Right lobe of liver (tissue), 4 donors: ENCODE measurements around the gene LRTM1.

Experiments
- CTCF ChIP-seq, 4 donors: fragments of 200-600 bp in 3 of 4; fragments of 450-650 bp in 1 of 4; IDR thresholded peaks; one replicate each; pipeline versions ENCODE4 v1.5.1 to v1.8.0; 2016 to 2022; ENCODE audit warnings: antibody characterized with exemption in 4 of 4, mild to moderate bottlenecking in 2 of 4
- POLR2A ChIP-seq: fragments of 450-650 bp; IDR thresholded peaks from one replicate; pipeline ENCODE4 v1.6.1; 2017; ENCODE audit warnings: antibody characterized with exemption, mild to moderate bottlenecking
- donor health status: DM: no; HTN: no; CAD: no.
- donor health status: DM: no; HTN: no; CAD: no.
- donor health status: DM: no; HTN: yes; CAD: no.

GRCh38 chr3:54960082-54960481, 32.2 kb upstream of the LRTM1 start:
- no peak for TF ChIP-seq CTCF (IDR thresholded peaks at IDR 0.05)
- no peak for TF ChIP-seq POLR2A
